NCI-H526 treated with DMSO at 0.1 percent for 48 hours (cell line): Measurements from ENCODE around the gene TMEM208.

Source experiments
- DNase-seq: peaks from one replicate; lab custom pipeline; 2025; lab: John Stamatoyannopoulos, UW

The TMEM208 gene

DNA sequence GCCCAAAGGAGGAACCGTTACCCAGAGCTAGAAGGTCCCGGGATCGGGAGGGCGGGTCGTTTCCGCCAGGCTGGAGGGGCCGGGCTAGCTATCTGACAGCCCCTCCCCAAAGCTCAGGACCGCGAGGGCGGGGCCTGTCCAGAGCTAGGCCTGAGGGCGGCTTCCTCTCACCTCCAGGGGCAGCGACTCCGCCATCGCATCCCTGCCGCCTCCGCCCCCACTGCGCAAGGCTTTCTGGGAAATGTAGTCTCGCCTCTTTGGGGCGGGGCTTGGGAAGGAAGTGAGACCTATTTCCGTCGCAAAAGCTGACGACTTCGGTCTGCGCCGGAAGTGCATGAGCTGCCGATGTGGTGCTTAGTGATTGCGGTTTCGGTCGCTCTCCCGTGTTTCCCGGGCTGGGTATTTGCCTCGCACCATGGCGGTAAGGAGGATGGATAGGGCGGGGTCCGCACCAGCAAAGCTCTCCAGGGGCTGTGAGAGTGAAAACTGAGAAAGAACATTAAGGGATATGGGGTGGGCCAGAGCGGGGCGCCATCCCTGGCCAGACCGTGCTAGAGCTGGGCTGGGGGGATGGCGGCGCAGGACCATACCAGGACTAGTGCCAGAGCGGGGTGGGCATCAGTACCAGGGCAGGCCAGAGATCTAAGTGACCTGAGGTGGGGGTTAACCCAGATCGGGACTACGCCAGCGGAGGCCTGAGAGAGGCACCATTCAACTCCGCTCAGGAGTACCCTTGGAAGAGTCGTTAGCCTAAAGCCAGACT lies at the start of gene TMEM208:
Gene TMEM208, plus strand, starts transcription at position 327 of the 763 bp plus-strand sequence. Its CDS starts 89 bp downstream, at position 416.
- DNase-seq = peak; percentile 81

DNA sequence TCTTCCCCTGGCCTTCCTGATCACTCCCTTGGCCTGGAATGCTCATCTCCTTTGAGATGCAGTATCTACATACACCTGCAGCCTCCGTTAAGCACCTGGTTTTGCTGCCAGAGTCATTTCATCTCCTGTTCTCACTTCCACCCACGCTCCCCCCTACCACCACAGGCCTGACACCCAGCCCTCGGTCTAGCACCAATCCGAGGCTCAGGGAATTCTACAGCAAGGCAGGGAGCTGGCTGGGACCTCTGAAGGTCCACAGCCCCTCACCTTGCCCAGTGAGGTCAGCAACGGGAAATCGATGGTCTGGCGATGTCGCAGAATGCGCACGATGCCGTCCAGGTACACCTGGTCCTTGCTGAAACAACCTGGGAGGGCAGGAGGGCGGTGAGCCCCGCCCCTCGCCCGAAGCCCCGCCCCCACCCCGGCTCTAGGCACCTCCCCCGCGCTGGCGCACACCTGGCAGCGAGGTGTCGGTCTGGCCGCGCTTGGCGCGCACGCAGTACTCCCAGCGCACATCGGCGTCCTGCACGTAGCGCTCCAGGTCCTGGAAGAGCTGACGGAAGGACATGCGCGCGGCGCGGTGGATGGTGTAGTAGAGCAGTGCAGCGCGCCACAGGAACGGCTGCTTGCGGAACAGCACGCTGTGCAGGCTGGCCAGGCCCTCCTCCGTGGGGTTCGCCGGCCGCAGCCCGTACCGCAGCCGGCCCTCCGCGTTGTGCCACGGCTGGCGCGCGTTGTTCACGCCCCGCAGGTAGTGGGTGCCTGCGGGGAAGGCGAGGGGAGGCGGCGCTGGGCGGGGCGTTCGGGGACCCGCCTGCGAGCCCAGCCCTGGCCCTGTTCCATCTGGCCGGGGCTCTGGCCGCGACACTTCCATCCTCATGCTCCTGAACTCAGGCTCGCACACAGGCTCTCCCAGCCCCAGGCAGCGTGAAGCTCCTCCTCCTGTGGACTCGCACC lies 48.9 kb upstream of the TMEM208 start:
- peak; percentile 76 for DNase-seq

DNA sequence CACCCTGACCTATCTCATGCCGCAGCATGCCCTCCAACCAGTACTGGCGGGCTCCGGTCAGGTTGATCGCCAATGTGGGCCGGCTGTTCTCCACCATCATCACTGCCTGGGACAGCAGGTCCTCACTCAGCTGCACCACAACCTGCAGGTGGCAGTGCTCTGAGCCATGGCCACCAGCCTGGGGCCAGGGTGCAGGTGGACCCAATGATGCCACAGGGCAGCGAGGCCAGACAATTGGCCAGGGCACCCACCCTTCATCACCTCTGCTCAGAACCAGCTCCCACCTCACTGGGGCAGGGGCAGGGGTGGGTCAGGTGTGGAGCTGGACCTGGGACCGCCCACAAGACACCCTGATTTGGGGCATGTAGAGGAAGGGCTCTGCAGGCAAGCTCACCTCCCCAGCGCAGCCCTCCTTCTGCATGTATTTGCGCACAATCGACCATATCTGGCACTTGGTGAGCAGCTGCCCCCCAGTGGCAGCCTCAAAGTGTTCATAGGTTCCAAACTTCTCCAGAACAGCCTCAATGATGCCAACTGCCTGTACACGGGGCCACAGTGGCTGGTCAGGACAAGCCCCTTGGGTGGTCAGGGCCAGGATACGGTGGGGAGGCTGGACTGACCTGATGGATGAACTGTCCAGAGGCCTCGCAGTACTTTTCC lies 47.4 kb upstream of the TMEM208 start:
- DNase-seq = no peak

DNA sequence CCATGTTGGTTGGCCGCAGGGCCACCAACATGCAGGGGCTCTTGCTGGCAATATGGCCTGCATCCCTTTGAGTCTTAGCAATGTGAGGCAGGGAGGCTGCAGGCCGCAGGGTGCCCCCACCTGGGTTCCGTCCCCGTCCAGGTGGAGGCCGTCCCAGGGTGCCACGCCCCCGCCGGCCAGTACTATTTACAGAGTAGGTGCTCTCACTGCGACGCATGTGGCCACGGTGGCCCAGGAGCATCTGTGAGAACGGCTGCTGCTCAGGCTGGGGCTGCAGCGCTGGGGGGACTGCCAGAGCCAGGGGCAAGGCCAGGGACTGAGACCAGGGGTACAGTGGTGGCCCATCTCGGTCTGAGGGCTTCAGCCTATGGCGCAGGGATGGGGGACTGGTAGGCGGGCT lies 46.8 kb upstream of the TMEM208 start:
- DNase-seq = no peak

DNA sequence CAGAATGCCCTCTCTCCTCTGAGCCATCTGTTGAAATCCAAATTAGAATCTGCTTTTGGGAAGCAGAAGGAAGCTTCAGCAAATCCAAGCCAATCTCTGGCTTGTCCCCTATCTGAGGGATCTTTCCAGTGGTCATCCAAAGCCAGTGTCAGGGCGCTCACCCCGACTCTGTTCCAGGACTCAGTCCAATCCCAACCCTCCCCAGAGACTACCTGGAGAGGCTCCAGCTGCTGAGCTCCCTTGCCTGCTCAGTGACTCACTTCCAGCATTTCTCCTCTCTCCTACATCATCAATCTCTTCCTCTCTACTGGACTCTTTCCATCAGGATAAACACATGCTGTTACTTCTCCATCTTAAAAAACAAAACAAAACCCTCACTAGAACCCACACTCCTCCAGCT lies 45.6 kb upstream of the TMEM208 start:
- DNase-seq = no peak

DNA sequence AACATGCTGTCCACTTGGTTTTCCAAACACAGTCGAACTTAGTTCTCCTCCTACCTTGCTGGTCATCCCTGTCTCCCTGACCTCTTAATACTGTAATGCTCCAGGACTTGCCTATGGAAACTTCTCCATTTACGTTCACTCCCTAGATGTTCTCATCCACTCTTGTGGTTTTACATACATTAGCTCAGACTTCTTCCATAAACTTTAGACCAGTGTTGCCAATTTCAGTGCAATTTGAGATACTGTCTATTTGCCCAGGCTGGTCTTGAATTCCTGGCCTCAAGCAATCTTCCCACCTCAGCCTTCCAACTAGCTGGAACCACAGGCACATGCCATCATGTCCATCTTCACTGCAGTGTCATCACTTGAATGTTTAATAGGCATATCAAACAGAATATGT lies 44.6 kb upstream of the TMEM208 start:
- DNase-seq = no peak

DNA sequence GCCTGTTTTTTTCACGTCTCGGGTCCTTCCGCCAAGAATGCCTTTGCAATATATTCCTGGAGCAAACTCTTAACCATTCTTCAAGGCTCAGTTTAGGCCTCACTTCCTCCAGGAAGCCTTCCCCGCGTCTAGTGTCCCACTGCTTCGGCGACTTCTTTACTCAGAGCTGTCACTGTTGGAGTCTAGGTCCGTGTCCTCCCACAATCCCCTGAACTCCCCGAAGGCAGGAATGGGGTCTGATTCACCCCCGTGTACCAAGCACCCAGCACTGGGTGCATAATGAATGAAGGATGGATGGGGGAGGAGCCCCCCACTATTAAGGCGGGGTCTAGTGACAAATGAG lies 43.7 kb upstream of the TMEM208 start:
- DNase-seq = no peak

DNA sequence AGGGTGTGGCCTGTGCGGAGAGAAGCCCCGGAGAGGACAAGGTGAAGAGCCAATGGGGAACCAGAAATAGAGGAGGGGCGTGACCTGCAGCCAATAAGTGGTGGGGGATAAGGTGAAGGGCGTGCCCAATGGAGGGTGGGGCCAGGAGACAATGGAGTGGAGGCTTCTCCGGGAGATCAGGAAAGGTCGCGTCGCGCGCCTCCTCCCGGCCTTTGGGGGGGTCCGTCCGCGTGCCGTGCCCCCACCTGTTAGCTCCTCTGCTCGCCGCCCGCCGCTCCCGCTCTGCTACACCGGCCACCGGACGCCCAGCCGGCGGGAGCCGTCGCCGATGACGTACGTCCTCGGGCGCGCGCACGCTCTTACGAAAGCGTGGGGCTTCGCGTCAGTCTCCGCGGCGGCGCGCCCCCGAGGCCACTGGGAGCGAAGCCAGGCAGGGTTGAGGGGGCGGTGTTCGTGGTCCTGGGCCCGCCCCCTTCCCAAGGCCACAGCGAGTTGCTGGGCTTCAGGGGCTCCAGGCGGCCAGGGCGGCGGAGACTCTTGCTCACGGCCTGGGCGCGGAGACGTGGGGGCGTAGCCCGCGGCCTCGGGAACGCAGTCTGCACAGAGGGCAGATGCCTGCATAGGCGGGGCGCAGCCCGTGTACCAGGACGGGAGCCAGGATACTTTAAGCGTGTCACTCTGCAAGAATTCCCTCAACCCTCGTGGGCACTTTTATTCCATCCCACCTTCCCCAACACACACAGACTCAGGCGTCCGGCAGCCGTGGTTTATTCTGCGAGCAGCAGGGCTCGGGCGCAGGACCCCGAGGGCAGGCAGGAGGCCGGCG lies 43.1 kb upstream of the TMEM208 start, which contains the start of gene MATCAP1:
Gene MATCAP1, minus strand, starts transcription at position 337 of the 826 bp plus-strand sequence. CDS start 3,353 bp downstream, outside the sequence.
- DNase-seq = peak; percentile 93

DNA sequence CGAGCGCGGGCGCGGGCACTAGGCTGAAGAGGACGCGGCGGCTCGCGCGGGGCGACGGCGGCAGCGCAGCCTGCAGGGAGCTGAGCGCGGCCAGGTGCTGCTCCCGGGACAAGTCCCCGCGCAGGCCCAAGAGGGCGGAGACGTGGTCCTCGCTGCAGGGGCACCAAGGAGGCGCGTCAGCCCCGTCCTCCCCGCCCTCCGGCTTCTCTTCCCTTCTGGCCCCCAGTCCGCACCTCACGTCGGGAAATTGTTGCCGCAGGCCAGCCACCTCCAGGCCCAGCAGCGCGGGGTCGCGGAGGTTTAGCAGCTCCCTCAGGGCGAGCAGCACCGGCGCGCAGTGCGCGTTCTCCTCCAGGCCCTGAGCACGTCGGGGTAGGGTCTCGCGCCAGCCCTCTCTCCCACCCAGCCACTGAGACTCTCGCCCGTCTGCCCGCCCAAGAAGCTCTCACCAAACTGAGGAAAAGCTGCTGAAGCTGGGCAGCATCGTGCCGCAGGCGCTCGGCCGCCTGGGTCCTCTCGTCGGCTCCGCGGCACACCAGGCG lies 42.4 kb upstream of the TMEM208 start:
- DNase-seq = no peak

DNA sequence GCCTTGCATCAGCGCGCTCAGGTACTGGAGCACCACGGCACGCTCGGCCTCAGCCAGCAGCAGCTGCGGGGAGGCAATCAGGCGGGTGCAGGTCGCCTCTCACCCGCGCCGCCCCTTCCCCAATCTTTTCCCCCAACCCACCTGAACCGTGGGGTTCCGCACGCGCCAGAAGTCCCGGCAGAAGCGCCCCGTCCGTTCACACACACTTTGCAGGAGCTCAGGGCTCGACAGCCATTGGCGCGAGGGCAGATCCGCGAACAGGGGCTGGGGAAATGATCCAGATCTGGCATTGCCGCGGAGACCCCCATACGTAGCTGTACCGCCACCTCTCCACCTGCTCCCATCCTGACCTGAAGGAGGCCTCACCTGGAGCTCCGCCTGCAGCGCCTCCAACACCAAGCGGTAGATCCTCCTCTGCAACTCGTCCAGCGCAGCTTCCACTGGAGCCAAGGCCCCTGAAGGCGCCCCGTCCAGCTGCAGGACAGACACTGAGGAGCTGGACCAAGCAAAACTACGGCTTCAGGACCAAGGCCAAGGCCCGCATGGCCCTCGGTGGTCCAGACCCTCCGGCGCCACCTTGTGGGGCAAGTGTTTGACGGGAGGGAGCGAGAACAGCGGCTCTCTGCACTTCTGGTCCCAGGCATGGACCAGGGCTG lies 41.8 kb upstream of the TMEM208 start:
- DNase-seq = peak; percentile 17

DNA sequence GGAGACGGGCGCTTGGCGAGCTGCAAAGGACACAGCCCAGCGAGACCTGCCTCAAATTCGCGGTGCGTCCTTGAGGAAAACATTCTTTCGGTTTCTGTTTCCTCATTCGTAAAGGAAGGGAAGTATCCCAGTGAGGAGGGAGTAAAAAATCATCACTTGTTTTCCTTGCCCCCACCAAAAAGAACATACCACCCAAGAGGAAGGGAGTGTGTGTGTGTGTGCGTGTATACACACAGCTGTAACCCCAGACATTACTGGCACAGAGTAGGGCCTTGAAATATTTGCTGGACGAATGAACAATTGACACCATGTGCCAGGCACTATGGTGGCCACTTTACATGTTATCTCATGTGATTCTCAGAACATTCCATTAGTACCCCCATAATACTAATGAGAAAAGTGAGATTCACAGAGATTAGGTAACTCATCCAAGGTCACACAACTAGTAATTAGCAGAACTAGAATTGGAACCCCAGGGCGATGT lies 41.2 kb upstream of the TMEM208 start:
- no peak for DNase-seq

DNA sequence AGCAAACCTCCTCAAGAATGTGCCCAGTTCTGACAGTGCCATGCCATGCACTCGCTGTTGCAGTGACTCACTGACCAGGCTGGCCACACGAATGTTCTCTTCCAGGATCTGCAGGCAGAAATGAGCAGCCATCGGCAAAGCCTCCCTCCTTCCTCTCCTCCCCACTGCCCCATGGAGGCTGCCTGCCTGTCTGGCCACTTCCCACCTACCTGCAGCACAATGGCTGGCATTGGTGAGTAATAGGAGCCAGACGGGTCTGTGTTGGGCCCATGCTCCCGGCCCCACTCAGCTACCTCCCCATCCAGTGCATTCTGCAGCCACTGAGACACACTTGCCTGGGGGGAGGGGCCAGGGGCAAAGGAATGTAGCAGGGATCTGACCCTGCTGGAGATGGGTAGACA lies 40.4 kb upstream of the TMEM208 start:
- DNase-seq = no peak

DNA sequence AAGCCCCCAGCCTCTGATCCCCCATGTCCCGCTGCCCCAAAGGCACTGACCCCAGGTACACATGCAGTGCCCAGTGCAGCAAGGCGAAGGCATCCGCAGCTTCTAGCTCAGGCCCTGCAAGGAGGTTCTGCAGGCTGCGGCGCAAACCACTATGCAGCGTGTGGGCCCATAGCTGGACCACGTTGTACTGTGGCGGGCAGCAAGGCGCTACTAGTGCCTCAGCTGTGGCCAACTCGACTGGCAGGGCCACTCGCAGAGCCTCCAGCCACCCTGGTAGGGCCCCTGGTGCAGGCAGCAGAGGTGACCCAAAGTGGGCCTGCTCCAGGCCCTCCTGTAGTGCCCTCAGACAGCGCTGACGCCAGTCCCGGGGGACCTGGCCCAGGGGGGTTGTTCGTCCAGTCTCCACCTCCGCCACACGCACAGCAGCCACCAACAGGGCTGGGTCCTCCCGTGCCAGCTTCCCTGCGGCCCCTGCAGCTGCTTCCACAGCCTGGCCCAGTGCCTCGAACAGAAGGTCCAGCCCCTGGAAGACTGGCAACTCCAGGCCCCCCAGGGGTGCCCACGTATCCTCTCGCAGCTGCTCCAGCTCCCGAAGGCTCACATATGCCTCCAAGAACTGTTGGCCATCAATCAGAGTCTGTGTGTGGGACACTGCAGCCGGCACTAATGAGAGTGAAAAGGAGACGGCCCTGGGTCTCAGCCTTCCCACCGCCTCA lies 39.6 kb upstream of the TMEM208 start:
- DNase-seq = no peak

DNA sequence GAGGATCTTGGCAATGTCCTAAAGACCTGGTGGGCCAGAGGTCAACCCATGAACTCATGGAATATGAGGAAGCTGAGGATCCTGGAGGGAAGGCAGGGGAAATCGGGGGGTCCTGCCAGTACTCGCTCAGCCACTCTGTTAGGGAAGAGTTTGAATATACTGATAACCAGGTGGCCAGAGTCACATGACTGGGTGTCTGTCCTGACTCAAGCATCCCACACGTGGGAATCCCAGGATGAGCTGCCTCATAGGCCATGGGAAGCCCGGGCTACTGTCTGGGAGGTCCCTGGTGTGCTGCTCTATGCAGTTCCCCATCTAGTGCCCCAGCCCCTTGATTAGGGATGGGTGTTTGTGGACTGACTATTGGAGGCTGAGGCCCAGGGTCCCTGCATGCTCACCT lies 38.6 kb upstream of the TMEM208 start:
- no peak for DNase-seq

DNA sequence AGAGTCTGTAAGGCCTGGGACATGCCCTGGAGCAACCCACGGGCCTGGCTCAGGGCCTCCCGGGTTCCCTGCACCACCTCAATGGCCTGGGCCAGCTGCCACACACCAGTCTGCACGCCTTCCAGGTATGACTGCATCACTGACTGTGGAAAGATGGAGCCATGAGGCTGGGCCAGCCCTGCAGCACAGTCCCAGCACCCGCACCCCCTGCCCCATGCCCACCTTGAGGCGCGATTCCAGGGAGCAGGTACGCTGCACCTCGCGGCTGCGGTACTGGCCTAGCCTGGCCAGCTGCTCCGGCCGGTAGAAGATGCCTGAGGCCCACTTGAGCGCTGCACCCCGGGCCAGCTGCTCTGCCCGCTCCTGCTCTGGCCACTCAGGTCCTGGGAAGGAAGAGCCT lies 38.1 kb upstream of the TMEM208 start:
- DNase-seq = no peak

DNA sequence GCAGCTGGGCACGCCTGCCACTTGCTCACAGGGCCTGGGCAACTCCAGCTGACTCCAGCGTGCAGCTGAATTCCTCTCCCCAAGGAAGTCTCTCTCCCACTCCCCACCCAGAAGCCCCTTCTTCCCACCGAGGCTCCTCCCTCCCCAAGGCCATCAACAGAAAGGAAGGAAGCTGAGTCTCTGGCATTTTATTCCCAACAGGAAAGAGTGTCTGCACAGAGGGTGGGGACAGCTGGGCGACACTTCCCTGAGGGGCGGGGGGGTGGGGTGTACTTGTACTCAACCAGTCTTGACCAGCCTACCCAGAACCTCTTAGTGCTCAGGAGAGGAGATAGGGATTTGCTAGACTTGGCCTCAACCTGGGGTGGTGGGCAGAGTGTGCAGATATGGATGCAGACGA lies 36.9 kb upstream of the TMEM208 start, which contains the start of gene EXOC3L1:
Gene EXOC3L1, minus strand, starts transcription at position 96 of the 400 bp plus-strand sequence. CDS start 460 bp downstream, outside the sequence.
- no peak for DNase-seq

DNA sequence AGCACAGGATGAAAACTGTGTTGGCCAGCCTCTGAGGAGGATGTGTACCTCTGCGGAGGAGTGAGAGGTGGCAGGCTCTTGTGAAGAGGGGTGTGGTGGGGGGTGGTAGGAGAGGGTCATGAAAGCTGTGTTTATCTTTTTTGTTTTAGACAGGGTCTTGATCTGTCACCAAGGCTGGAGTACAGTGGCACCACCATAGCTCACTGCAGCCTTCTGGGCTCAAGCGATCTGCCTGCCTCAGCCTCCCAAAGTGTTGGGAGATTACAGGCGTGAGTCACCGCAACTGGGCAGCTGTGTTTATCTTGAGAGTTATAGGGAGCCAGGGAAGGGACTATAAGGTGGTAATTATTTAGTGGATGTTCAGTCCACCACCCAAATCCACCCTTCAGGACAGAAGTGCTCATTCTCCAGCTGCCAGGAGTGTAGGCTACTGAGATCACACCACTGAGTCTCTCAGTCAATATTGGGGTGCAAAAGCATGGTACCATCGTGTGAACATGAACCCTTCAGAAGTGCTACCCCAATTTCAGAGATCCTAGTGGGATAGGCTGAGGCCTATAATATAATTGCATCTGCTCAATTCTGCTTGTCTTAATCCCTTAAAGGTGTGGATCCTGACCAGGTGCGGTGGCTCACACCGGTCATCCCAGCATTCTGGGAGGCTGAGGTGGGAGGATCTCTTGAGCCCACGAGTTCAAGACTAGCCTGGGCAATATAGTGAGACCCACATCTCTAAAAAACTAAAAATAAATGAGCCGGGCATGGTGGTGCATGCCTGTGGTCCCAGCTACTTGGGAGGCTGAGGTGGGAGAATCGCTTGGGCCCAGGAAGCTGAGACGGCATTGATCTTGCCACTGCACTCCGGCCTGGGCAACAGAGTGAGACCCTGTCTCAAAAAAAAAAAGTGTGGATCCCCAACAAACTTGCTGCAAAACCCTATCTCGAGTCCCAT lies 36.2 kb upstream of the TMEM208 start:
- DNase-seq = no peak

DNA sequence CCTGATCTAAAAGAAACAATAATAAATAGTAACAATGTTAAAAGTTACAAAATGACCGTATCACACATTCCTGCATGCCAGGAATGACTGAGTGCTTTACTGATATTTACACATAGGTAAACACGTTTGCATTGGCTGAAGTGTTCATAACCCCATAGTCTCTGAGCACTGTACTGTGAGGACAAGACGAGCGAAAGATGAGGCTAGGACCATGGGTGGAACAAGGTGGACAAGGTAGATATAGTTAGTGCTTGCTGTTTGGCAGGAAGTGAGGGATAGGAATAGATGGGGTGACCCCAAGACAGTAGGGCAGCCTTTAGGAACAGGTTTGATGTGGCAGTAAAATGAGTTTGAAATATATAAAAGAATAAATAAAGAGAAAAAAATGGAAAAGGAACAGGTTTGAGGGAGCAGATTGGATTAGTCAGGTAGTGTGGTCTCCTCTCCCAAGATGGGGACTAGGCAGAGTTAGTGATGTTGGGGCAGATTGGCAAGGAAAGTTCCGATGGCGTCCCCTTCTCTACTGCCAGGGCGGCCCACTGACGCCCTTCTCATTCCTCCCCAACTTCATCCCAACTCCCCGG lies 35.4 kb upstream of the TMEM208 start:
- no peak for DNase-seq
